MCF 10A (cell line): ENCODE measurements around the gene SSTR1. TPM values are rescaled to one million over a fixed set of nuclear protein-coding genes. Genes with fewer than 3 reads are reported as not detected.

ENCODE experiments used
- BruUV-seq: library from RNA; stranded (reverse); fragments of 400-500 nt; replicated peaks from 2 replicates; lab custom pipeline; 2021; lab: Mats Ljungman, UMichigan
- CTCF ChIA-PET: fragments of 300-600 bp; sonication (Branson Sonifier 250); formaldehyde crosslinking; extraction: SDS; loops from one replicate; lab custom pipeline; 2021; ENCODE audit warnings: antibody characterized with exemption, inconsistent platforms; lab: Yijun Ruan, JAX
- POLR2A ChIA-PET: fragments of 300-600, 350-650 bp; sonication (Branson Sonifier 250); formaldehyde crosslinking; extraction: SDS; loops from one replicate; lab custom pipeline; 2020; ENCODE audit warnings: antibody characterized with exemption, inconsistent platforms; lab: Yijun Ruan, JAX
- DNase-seq: peaks from one replicate; pipeline ENCODE4 v3.0.0-alpha.2; 2018; ENCODE audit not compliant: unreplicated experiment
- H3K27ac Mint-ChIP-seq: one replicate; pipeline ENCODE4 v1.8.0; 2022; ENCODE audit warnings: mild to moderate bottlenecking, low read depth, mixed read lengths; ENCODE audit not compliant: unreplicated experiment
- H3K27me3 Mint-ChIP-seq: one replicate; pipeline ENCODE4 v1.8.0; 2022; ENCODE audit warnings: mixed read lengths; ENCODE audit not compliant: insufficient read depth, unreplicated experiment
- H3K36me3 Mint-ChIP-seq: one replicate; pipeline ENCODE4 v1.8.0; 2022; ENCODE audit warnings: mild to moderate bottlenecking, moderate library complexity, mixed read lengths; ENCODE audit not compliant: insufficient read depth, unreplicated experiment
- H3K4me1 Mint-ChIP-seq: one replicate; pipeline ENCODE4 v1.8.0; 2022; ENCODE audit warnings: mixed read lengths; ENCODE audit not compliant: insufficient read depth, unreplicated experiment
- H3K4me3 Mint-ChIP-seq: one replicate; pipeline ENCODE4 v1.8.0; 2022; ENCODE audit warnings: mild to moderate bottlenecking, moderate library complexity, mixed read lengths; ENCODE audit not compliant: unreplicated experiment
- H3K9me3 Mint-ChIP-seq: one replicate; pipeline ENCODE4 v1.8.0; 2022; ENCODE audit warnings: mixed read lengths; ENCODE audit not compliant: unreplicated experiment
- CTCF ChIP-seq: fragments of 200-600 bp; IDR thresholded peaks from one replicate; pipeline ENCODE4 v1.8.0; 2022; ENCODE audit warnings: antibody characterized with exemption, mild to moderate bottlenecking; ENCODE audit not compliant: unreplicated experiment
- intact Hi-C: fragments of 100-400 bp; cut with micrococcal nuclease; formaldehyde crosslinking; loops from 2 replicates; pipeline ENCODE4 v1.14.1; 2022
- total RNA-seq: library from RNA; stranded (reverse); gene quantifications from 2 replicates; pipeline ENCODE4 v1.2.3, GENCODE V29; 2022

Gene SSTR1
- total RNA-seq, 1 experiment from 2014 or later: 0.33 TPM

GRCh38 chr14:38253676-38254075, 46.0 kb downstream of the SSTR1 start:
- BruUV-seq: no TSS peak
- Mint-ChIP-seq H3K36me3 (no peaks in the 10 kb centered on the region), H3K9me3 (peaks cover 7% of the 10 kb centered on the region), H3K4me3 (no peak overlapping the region), H3K4me1 (no peaks in the 10 kb centered on the region), H3K27ac (peak overlapping the region; percentile 22), H3K27me3 (no peaks in the 10 kb centered on the region)
- no peak for DNase-seq
- ChIA-PET CTCF (no interaction called here), POLR2A (interaction anchor here (1.8 kb wide), 1 partner anchor 54 kb away, joined by 4 read pairs; no protein-coding TSS in a partner anchor)
- intact Hi-C loops: no loop called here
- TF ChIP-seq CTCF: no peak

- Mint-ChIP-seq H3K36me3 (no peaks in the 10 kb centered on the region), H3K27me3 (no peaks in the 10 kb centered on the region), H3K4me3 (no peak overlapping the region), H3K4me1 (no peaks in the 10 kb centered on the region), H3K9me3 (peaks cover 7% of the 10 kb centered on the region), H3K27ac (peak overlapping the region; percentile 22)
- no peak for DNase-seq
- TF ChIP-seq CTCF: no peak
- POLR2A ChIA-PET: no interaction called here
- intact Hi-C loops: no loop called here
- CTCF ChIA-PET: interaction anchor here (0.6 kb wide), 2 partner anchors 37 to 58 kb away, joined by 3 to 4 read pairs; no protein-coding TSS in a partner anchor
- BruUV-seq: no TSS peak
These were observed 47.1 kb downstream of the SSTR1 start for GRCh38 chr14:38254571-38255407.

GRCh38 chr14:38255408-38255672, 47.6 kb downstream of the SSTR1 start:
- BruUV-seq: no TSS peak
- no peak for DNase-seq
- ChIA-PET POLR2A (no interaction called here), CTCF (interaction anchor here (0.6 kb wide), 1 partner anchor 37 kb away, joined by 4 read pairs; no protein-coding TSS in a partner anchor)
- Mint-ChIP-seq H3K27ac (no peak overlapping the region), H3K27me3 (no peaks in the 10 kb centered on the region), H3K4me3 (no peak overlapping the region), H3K4me1 (no peaks in the 10 kb centered on the region), H3K36me3 (no peaks in the 10 kb centered on the region), H3K9me3 (peaks cover 7% of the 10 kb centered on the region)
- no peak for TF ChIP-seq CTCF
- intact Hi-C loops: no loop called here

- DNase-seq: no peak
- Mint-ChIP-seq H3K27me3 (no peaks in the 10 kb centered on the region), H3K36me3 (no peaks in the 10 kb centered on the region), H3K27ac (peak within 1 kb of the TSS; percentile 66), H3K4me3 (no peak within 1 kb of the TSS), H3K9me3 (peaks cover 7% of the 10 kb centered on the region), H3K4me1 (no peaks in the 10 kb centered on the region)
- BruUV-seq: no TSS peak
- no peak for TF ChIP-seq CTCF
- intact Hi-C loops: no loop called here
- POLR2A ChIA-PET: interaction anchor here (0.6 kb wide), 2 partner anchors 58 to 848 kb away, joined by 3 to 4 read pairs; no protein-coding TSS in a partner anchor
- CTCF ChIA-PET: interaction anchor here (0.6 to 1.6 kb wide), 3 partner anchors 36 to 760 kb away, joined by 3 to 4 read pairs (median 4); no protein-coding TSS in a partner anchor
These were observed 48.2 kb downstream of the SSTR1 start, which contains the start of gene CLEC14A for GRCh38 chr14:38255673-38256532. Gene CLEC14A, minus strand, starts transcription at chr14:38256093. Its CDS starts 71 bp downstream, at chr14:38256022.
